Tibial nerve (tissue), 4 donors: Measurements from ENCODE around the gene SPON1. TPM values are rescaled to one million over a fixed set of nuclear protein-coding genes. Genes with fewer than 3 reads are reported as not detected.

Experiments
- DNase-seq, 2 donors: peaks; one replicate each; pipeline ENCODE4 v3.0.0-alpha.2; 2019; ENCODE audit warnings: low spot score in 2 of 2
- H3K27ac ChIP-seq, 4 donors: fragments of 200-600 bp; sonication (generic) in 3 of 4; one replicate each; pipeline ENCODE4 v1.5.1; 2017 to 2019; ENCODE audit warnings: mild to moderate bottlenecking in 1 of 4
- H3K27me3 ChIP-seq, 2 donors: fragments of 200-600 bp; sonication (generic) in 1 of 2; one replicate each; pipeline versions ENCODE4 v1.5.1 to v1.6.0; 2017 to 2019
- H3K36me3 ChIP-seq, 3 donors: fragments of 200-600 bp; sonication (generic); one replicate each; pipeline ENCODE4 v1.5.1; 2018 to 2019
- H3K4me1 ChIP-seq, 4 donors: fragments of 200-600 bp; sonication (generic) in 3 of 4; one replicate each; pipeline ENCODE4 v1.5.1; 2017 to 2019
- H3K4me3 ChIP-seq, 4 donors: fragments of 200-600 bp; sonication (generic) in 3 of 4; one replicate each; pipeline ENCODE4 v1.5.1; 2017 to 2019; ENCODE audit warnings: mild to moderate bottlenecking in 1 of 4, moderate library complexity in 1 of 4
- H3K9me3 ChIP-seq, 4 donors: fragments of 200-600 bp; sonication (generic) in 3 of 4; one replicate each; pipeline ENCODE4 v1.5.1; 2017 to 2019
- CTCF ChIP-seq, 5 experiments: fragments of 200-600 bp in 3 of 5; fragments of 450-650 bp in 2 of 5; sonication (generic) in 3 of 5; IDR thresholded peaks; one replicate each; pipeline ENCODE4 v1.5.1; 2016 to 2019; ENCODE audit warnings: antibody characterized with exemption in 5 of 5, mild to moderate bottlenecking in 3 of 5, moderate library complexity in 2 of 5
- EP300 ChIP-seq, 2 donors: sonication (generic); formaldehyde crosslinking; IDR thresholded peaks; one replicate each; pipeline ENCODE4 v1.6.1; 2017; ENCODE audit warnings: antibody characterized with exemption in 2 of 2, mild to moderate bottlenecking in 1 of 2
- POLR2A ChIP-seq, 2 donors: fragments of 450-650 bp; IDR thresholded peaks; one replicate each; pipeline ENCODE4 v1.6.1; 2017; ENCODE audit warnings: antibody characterized with exemption in 2 of 2, mild to moderate bottlenecking in 2 of 2, moderate library complexity in 2 of 2
- WGBS, 2 donors: methylation state at CpG; one replicate each; pipeline ENCODE4 v1.1.5; 2018; 5-methylcytosine and 5-hydroxymethylcytosine counted together
- total RNA-seq, 4 donors: library from RNA; depleted of rRNA; stranded (reverse); fragments of >200 nt; gene quantifications; one replicate each; pipeline ENCODE4 v1.1.0, GENCODE V29; 2016

SPON1 gene
- total RNA-seq, 4 donors from 2014 or later, result 13.5 to 33.9 (median 30.2) TPM

- no peak for TF ChIP-seq EP300 (IDR thresholded peaks at IDR 0.05)
- no peak for TF ChIP-seq CTCF (IDR thresholded peaks at IDR 0.05)
- TF ChIP-seq POLR2A (IDR thresholded peaks at IDR 0.05), result no peak
- WGBS, 2 donors, result 0 to 60% methylated on average over 1 of the region's 1 CpG
Observed at GRCh38 chr11:14093065-14093464, 130.5 kb downstream of the SPON1 start.

GRCh38 chr11:14094481-14095037, 132.0 kb downstream of the SPON1 start:
- TF ChIP-seq EP300 (IDR thresholded peaks at IDR 0.05) (no peak), POLR2A (IDR thresholded peaks at IDR 0.05) (no peak), CTCF (IDR thresholded peaks at IDR 0.05) (no peak)
- H3K9me3 ChIP-seq, result no peaks in the 10 kb centered on the region
- no peak for DNase-seq
- H3K4me1 ChIP-seq, result no peaks in the 10 kb centered on the region
- H3K27ac ChIP-seq, result no peak overlapping the region
- H3K4me3 ChIP-seq, result no peak overlapping the region
- no peaks in the 10 kb centered on the region for H3K36me3 ChIP-seq
- WGBS, 2 donors, result 85 to 95% methylated on average over 3 of the region's 3 CpGs
- H3K27me3 ChIP-seq, result no peaks in the 10 kb centered on the region

More at GRCh38 chr11:14093065-14093464, 130.5 kb downstream of the SPON1 start:
- H3K36me3 ChIP-seq, result no peaks in the 10 kb centered on the region
- H3K9me3 ChIP-seq, result no peaks in the 10 kb centered on the region
- DNase-seq, result no peak
- H3K4me3 ChIP-seq, result no peak overlapping the region
- no peak overlapping the region for H3K27ac ChIP-seq
- no peaks in the 10 kb centered on the region for H3K27me3 ChIP-seq
- no peaks in the 10 kb centered on the region for H3K4me1 ChIP-seq

- Histone ChIP-seq H3K27me3 (no peaks in the 10 kb centered on the region), H3K9me3 (no peaks in the 10 kb centered on the region), H3K36me3 (no peaks in the 10 kb centered on the region), H3K27ac (no peak overlapping the region), H3K4me1 (no peaks in the 10 kb centered on the region), H3K4me3 (no peak overlapping the region)
- no peak for TF ChIP-seq POLR2A (IDR thresholded peaks at IDR 0.05)
- no peak for TF ChIP-seq EP300 (IDR thresholded peaks at IDR 0.05)
- TF ChIP-seq CTCF (IDR thresholded peaks at IDR 0.05), result no peak
- WGBS, 2 donors, result 56 to 77% methylated on average over 1 of the region's 1 CpG
- no peak for DNase-seq
Observed at GRCh38 chr11:14095882-14096281, 133.4 kb downstream of the SPON1 start.

GRCh38 chr11:14096606-14097005, 134.1 kb downstream of the SPON1 start:
- Histone ChIP-seq H3K27ac (no peak overlapping the region), H3K27me3 (no peaks in the 10 kb centered on the region), H3K36me3 (no peaks in the 10 kb centered on the region), H3K4me3 (no peak overlapping the region), H3K9me3 (no peaks in the 10 kb centered on the region), H3K4me1 (no peaks in the 10 kb centered on the region)
- TF ChIP-seq CTCF (IDR thresholded peaks at IDR 0.05) (no peak), EP300 (IDR thresholded peaks at IDR 0.05) (no peak), POLR2A (IDR thresholded peaks at IDR 0.05) (no peak)
- no peak for DNase-seq

- no peak overlapping the region for H3K4me3 ChIP-seq
- H3K9me3 ChIP-seq, result no peaks in the 10 kb centered on the region
- no peaks in the 10 kb centered on the region for H3K4me1 ChIP-seq
- H3K36me3 ChIP-seq, result no peaks in the 10 kb centered on the region
- no peak for DNase-seq
- H3K27me3 ChIP-seq, result no peaks in the 10 kb centered on the region
- TF ChIP-seq EP300 (IDR thresholded peaks at IDR 0.05) (no peak), POLR2A (IDR thresholded peaks at IDR 0.05) (no peak), CTCF (IDR thresholded peaks at IDR 0.05) (no peak)
- H3K27ac ChIP-seq, result no peak overlapping the region
Observed at GRCh38 chr11:14101388-14101787, 138.9 kb downstream of the SPON1 start.
